ENCODE measurements around the gene PRDX5.
A peak's percentile ranks its signal among the peaks of the same experiment; 100 is the strongest.

PRDX5 gene

DNA sequence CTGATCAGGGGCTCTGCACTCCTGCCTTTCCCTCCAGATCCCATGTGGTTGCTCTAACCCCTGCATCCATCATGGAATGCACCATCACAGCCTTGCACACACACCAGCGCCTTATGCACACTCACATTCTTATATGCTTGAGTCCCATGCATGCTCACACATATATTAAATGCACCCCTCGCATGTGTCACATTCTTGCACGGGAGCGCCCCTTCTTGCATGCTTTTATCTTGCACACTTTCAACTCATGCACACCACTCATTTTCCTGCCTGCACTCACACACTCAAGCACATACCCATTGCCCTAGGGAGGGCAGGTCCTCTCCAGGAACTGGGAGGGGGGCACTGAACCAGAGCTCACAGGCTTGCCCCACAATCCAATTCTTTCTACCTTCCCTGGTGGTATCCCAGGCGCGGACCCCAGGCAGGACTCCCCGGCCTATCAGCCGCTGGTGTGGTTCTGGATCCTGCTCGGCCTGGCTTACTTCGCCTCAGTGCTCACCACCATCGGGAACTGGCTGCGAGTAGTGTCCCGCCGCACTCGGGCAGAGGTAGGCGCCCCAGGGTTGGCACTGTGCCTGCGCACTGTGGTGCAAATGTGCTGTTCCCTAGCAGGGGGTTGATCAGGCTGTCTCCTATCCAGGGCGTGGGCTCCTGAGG, 20.1 kb upstream of the PRDX5 start:
- no peak for DNase-seq
- peaks cover 69% of the 10 kb centered on the region for H3K27me3 ChIP-seq (replicated peaks; ENCODE audit: control insufficient read depth, insufficient read depth, low read length, poor library complexity, severe bottlenecking)

DNA sequence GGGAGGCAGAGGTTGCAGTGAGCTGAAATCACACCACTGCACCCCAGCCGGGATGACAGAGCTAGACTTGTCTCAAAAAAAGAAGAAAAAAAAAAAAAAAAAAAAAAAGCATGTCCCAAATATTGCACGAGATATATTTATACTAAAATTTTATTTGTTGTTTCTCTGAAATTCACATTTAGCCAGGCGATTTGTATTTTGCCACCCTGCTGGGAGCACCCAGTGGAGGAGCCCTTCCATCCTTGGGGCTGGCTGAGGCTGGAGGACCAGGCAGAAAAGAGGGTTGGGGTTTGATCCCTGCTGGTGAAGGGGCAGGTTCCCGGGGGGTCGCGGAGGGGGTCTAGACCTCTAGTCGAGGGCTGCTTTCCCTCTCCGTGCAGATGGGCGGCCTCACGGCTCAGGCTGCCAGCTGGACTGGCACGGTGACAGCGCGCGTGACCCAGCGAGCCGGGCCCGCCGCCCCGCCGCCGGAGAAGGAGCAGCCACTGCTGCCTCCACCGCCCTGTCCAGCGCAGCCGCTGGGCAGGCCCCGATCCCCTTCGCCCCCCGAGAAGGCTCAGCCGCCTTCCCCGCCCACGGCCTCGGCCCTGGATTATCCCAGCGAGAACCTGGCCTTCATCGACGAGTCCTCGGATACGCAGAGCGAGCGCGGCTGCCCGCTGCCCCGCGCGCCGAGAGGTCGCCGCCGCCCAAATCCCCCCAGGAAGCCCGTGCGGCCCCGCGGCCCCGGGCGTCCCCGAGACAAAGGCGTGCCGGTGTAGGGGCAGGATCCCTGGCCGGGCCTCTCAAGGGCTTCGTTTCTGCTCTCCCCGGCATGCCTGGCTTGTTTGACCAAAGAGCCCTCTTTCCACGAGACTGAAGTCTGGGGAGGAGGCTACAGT, 18.7 kb upstream of the PRDX5 start:
- H3K27ac ChIP-seq (ENCODE audit: insufficient read depth, low read length, poor library complexity, severe bottlenecking) = no peak overlapping the region
- peaks cover 64% of the 10 kb centered on the region for H3K27me3 ChIP-seq (replicated peaks; ENCODE audit: control insufficient read depth, insufficient read depth, low read length, poor library complexity, severe bottlenecking)
- H3K36me3 ChIP-seq (ENCODE audit: control insufficient read depth, insufficient read depth, low read length) = no peaks in the 10 kb centered on the region
- H3K4me1 ChIP-seq (ENCODE audit: control insufficient read depth, insufficient read depth, low read length, poor library complexity, severe bottlenecking) = peaks cover 37% of the 10 kb centered on the region
- H3K4me3 ChIP-seq (ENCODE audit: insufficient read depth, low read depth, low read length, poor library complexity, severe bottlenecking) = no peak overlapping the region
- no peak for DNase-seq
- H3K9me3 ChIP-seq (ENCODE audit: control insufficient read depth, low read length) = no peaks in the 10 kb centered on the region

More for the DNA sequence above, 20.1 kb upstream of the PRDX5 start:
- Histone ChIP-seq H3K9me3 (ENCODE audit: control insufficient read depth, low read length) (no peaks in the 10 kb centered on the region), H3K27ac (ENCODE audit: insufficient read depth, low read length, poor library complexity, severe bottlenecking) (no peak overlapping the region), H3K4me1 (ENCODE audit: control insufficient read depth, insufficient read depth, low read length, poor library complexity, severe bottlenecking) (peaks cover 32% of the 10 kb centered on the region), H3K4me3 (ENCODE audit: insufficient read depth, low read depth, low read length, poor library complexity, severe bottlenecking) (no peak overlapping the region), H3K36me3 (ENCODE audit: control insufficient read depth, insufficient read depth, low read length) (no peaks in the 10 kb centered on the region)

DNA sequence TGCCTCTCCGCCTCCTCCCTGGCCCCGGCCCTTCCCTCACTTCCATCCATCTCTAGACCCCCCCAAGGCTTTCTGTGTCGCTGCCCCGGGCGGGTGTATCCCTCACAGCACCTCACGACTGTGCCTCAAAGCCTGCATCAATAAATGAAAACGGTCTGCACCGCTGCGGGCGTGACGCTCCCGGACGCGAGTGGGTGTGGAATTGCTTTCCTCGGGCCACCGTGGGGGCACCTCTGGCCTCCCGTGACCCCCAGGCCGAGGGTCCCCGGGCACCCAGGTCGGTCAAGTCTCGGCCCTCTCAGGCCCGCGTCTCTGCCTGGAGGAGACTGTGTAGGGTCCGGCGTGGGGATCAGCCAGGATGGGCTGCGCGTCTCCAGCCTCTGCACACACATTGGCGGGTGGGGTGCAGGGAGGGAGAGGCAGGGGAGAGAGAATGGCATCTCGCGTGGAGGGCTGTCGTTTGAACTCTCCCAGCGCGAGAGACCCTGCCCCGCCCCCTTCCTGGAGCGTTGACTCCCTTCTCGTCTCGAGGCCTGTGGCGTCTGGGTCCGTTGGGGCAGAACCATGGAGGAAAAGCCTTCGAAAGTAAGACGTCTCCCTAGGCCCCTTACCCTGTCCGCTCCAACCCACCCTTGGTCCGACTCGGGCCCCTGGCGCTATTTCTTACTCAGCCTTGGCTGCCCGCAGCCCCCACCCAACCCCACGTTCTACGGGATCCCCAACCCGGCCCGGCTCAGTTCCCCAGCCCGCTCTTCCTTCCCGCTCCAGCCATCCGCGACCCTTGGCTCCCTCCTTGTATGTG, 17.9 kb upstream of the PRDX5 start, which contains the start of gene CATSPERZ:
TSS of gene CATSPERZ (plus strand) at position 512 of the 802 bp plus-strand sequence. CDS start at position 565, 53 bp downstream.
- peaks cover 64% of the 10 kb centered on the region for H3K27me3 ChIP-seq (replicated peaks; ENCODE audit: control insufficient read depth, insufficient read depth, low read length, poor library complexity, severe bottlenecking)
- H3K4me1 ChIP-seq (ENCODE audit: control insufficient read depth, insufficient read depth, low read length, poor library complexity, severe bottlenecking) = peaks cover 41% of the 10 kb centered on the region
- H3K36me3 ChIP-seq (ENCODE audit: control insufficient read depth, insufficient read depth, low read length) = no peaks in the 10 kb centered on the region
- DNase-seq = no peak
- peak within 1 kb of the TSS; percentile 23 for H3K27ac ChIP-seq (ENCODE audit: insufficient read depth, low read length, poor library complexity, severe bottlenecking)
- no peaks in the 10 kb centered on the region for H3K9me3 ChIP-seq (ENCODE audit: control insufficient read depth, low read length)
- H3K4me3 ChIP-seq (ENCODE audit: insufficient read depth, low read depth, low read length, poor library complexity, severe bottlenecking) = peak within 1 kb of the TSS; percentile 55

DNA sequence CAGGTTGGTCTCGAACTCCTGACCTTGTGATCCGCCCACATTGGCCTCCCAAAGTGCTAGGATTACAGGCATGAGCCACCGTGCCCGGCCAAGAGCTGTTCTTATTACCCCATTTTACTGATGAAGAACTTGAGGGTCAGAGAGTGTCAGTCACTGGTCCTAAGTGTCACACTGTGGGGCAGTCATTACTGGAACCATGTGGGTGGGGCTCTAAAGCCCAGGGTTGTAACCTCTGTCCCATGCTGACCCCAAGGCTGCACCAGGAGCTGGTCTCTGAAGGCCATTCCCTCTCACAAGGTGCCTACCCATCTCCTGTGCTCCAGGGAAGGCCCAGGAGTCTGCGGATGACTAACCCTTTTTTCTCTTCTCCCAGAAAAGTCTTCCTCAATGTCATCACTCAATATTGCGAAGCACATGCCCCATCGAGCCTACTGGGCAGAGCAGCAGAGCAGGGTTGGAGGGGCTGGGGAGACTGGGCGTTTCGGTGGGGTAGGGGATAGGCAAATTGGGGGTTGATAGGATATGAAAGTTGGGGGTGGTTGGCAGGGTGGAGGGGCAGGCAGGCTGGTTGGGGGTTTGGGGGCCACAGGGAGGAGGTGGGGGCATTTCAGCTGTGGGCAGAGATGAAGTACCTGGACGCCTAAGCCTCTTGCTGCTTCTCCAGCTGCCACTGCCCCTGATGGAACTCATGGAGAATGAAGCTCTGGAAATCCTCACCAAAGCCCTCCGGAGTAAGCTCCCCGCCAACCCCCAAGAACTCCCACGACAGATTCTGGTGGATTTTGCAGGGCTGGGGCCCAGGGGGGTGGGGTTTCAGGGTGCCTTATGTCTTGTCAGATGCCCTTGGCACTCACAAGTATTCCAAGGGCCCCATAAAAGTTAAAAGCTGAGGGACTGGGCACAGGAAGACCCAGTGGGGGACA, 14.6 kb upstream of the PRDX5 start:
- H3K27ac ChIP-seq (ENCODE audit: insufficient read depth, low read length, poor library complexity, severe bottlenecking) = peak overlapping the region; percentile 88
- peak overlapping the region; percentile 81 for H3K4me3 ChIP-seq (ENCODE audit: insufficient read depth, low read depth, low read length, poor library complexity, severe bottlenecking)
- H3K27me3 ChIP-seq (replicated peaks; ENCODE audit: control insufficient read depth, insufficient read depth, low read length, poor library complexity, severe bottlenecking) = peaks cover 35% of the 10 kb centered on the region
- H3K4me1 ChIP-seq (ENCODE audit: control insufficient read depth, insufficient read depth, low read length, poor library complexity, severe bottlenecking) = peaks cover 45% of the 10 kb centered on the region
- H3K9me3 ChIP-seq (ENCODE audit: control insufficient read depth, low read length) = no peaks in the 10 kb centered on the region
- no peak for DNase-seq
- H3K36me3 ChIP-seq (ENCODE audit: control insufficient read depth, insufficient read depth, low read length) = no peaks in the 10 kb centered on the region

DNA sequence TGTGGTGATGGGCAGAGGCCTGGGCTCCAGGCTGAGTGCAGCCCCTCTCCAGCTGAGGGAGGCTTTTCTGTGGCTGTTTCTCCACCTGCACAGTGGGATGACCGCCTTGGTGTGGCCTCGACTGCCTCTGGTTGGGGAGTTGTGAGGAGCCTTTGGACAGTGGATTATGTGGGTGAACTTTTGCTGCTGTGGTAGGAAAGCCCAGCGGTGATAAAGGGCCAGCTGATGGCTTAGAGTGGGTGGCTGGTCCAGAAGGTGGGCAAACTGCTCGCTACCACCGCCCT, 13.9 kb upstream of the PRDX5 start:
- peak overlapping the region; percentile 88 for H3K27ac ChIP-seq (ENCODE audit: insufficient read depth, low read length, poor library complexity, severe bottlenecking)
- H3K4me3 ChIP-seq (ENCODE audit: insufficient read depth, low read depth, low read length, poor library complexity, severe bottlenecking) = peak overlapping the region; percentile 81
- no peaks in the 10 kb centered on the region for H3K9me3 ChIP-seq (ENCODE audit: control insufficient read depth, low read length)
- H3K27me3 ChIP-seq (replicated peaks; ENCODE audit: control insufficient read depth, insufficient read depth, low read length, poor library complexity, severe bottlenecking) = peaks cover 29% of the 10 kb centered on the region
- peaks cover 44% of the 10 kb centered on the region for H3K4me1 ChIP-seq (ENCODE audit: control insufficient read depth, insufficient read depth, low read length, poor library complexity, severe bottlenecking)
- no peak for DNase-seq
- H3K36me3 ChIP-seq (ENCODE audit: control insufficient read depth, insufficient read depth, low read length) = no peaks in the 10 kb centered on the region

DNA sequence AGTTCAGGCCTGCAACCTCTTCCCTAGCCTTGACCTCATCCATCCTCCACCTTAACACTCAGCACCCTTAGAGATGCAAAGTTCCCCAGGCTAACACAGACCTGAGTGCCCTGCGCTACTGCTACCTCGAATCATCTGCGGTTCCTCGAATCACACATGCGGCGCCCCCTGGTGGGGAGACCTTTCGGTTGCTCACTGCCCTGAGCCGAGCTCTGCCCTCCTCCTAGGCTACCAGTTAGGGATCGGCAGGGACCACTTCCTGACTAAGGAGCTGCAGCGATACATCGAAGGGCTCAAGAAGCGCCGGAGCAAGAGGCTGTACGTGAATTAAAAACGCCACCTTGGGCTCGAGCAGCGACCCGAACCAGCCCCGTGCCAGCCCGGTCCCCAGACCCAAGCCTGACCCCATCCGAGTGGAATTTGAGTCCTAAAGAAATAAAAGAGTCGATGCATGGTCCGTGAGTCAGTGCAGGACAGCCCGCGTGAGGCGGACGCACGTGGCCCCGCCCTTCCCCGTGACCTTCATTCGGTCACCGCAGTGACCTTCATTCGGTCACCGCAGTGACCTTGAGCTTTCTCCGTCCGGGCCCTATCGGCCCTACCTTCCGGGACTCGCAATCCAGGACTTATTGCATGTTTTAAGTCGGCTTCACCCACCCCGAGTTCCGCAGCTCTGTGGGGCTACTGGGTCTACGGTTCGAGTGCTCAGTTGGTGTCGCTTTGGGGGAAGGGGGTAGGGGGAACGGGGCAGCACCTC, 13.4 kb upstream of the PRDX5 start:
- no peaks in the 10 kb centered on the region for H3K9me3 ChIP-seq (ENCODE audit: control insufficient read depth, low read length)
- no peaks in the 10 kb centered on the region for H3K36me3 ChIP-seq (ENCODE audit: control insufficient read depth, insufficient read depth, low read length)
- peaks cover 24% of the 10 kb centered on the region for H3K27me3 ChIP-seq (replicated peaks; ENCODE audit: control insufficient read depth, insufficient read depth, low read length, poor library complexity, severe bottlenecking)
- H3K27ac ChIP-seq (ENCODE audit: insufficient read depth, low read length, poor library complexity, severe bottlenecking) = peak overlapping the region; percentile 88
- peak; percentile 77 to 88 (median 82) for DNase-seq
- H3K4me3 ChIP-seq (ENCODE audit: insufficient read depth, low read depth, low read length, poor library complexity, severe bottlenecking) = peak overlapping the region; percentile 81
- peaks cover 39% of the 10 kb centered on the region for H3K4me1 ChIP-seq (ENCODE audit: control insufficient read depth, insufficient read depth, low read length, poor library complexity, severe bottlenecking)

DNA sequence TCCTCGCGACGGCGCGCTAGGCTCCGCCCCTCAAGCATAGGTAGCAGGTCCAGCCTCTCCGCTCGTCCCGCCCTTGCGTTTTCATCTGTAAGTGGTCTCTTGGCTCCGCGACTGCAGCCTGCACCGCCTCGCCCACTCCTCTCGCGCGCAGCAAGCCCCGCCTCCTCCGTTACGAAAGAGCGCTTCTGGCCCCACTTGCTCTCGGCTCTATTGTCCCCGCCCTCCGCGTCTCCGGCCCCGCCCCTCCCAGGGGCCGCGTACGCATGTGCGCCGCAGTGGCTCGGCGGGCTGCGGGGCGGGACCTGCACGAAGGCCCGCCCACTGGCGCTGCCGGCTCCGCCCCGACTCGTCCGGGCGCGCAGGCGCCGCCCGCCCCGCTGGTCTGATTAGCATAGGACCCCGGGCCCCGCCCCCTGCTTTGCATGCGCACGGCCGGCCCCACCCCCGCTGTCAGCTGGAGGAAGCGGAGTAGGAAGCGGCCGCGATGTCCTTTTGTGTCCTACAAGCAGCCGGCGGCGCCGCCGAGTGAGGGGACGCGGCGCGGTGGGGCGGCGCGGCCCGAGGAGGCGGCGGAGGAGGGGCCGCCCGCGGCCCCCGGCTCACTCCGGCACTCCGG, 12.7 kb upstream of the PRDX5 start, which contains the start of gene ESRRA:
TSS of gene ESRRA (plus strand) at position 450 of the 616 bp plus-strand sequence. CDS start 1,656 bp downstream, outside the sequence.
- peak; percentile 98 to 100 (median 99) for DNase-seq
- no peaks in the 10 kb centered on the region for H3K36me3 ChIP-seq (ENCODE audit: control insufficient read depth, insufficient read depth, low read length)
- H3K27ac ChIP-seq (ENCODE audit: insufficient read depth, low read length, poor library complexity, severe bottlenecking) = peak within 1 kb of the TSS; percentile 88
- peaks cover 17% of the 10 kb centered on the region for H3K27me3 ChIP-seq (replicated peaks; ENCODE audit: control insufficient read depth, insufficient read depth, low read length, poor library complexity, severe bottlenecking)
- peak within 1 kb of the TSS; percentile 81 for H3K4me3 ChIP-seq (ENCODE audit: insufficient read depth, low read depth, low read length, poor library complexity, severe bottlenecking)
- H3K4me1 ChIP-seq (ENCODE audit: control insufficient read depth, insufficient read depth, low read length, poor library complexity, severe bottlenecking) = peaks cover 32% of the 10 kb centered on the region
- no peaks in the 10 kb centered on the region for H3K9me3 ChIP-seq (ENCODE audit: control insufficient read depth, low read length)

DNA sequence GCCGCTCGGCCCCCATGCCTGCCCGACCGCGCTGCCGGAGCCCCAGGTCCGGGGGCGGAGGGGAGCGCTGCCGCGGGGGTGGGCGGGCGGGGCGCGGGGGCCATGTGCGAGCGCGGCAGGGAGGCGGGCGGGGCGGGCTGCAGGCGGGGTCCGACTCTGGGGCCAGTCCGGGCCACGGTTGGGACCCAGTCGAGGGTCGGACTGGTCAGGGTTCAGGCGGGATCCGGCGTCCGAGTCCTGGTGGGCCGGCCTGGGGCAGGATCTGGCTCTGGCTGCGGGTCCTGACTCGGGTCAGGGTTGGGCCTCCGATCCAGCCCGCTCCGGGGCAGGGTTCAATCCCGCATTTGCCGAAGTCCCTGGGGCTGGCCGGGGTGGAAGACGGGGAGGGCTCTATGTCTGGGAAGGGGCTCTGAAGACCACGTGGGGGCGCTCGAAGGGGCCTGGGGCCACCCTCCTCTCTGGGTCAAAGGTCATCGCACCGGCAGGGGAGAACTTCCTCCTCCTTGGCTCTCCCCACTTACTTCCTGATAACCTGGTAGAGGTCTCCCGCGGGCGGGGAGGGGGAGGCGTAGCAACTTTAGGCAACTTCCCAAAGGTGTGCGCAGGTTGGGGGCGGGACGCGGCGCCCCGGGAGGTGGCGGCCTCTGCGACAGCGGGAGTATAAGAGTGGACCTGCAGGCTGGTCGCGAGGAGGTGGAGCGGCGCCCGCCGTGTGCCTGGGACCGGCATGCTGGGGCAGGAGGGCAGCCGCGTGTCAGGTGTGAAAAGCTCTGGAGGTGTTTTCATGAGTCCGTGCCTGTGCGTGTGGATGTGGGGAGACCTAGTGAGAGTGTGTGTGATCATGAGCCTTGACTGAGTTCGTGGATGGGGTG, 12.0 kb upstream of the PRDX5 start:
- H3K36me3 ChIP-seq (ENCODE audit: control insufficient read depth, insufficient read depth, low read length) = no peaks in the 10 kb centered on the region
- H3K27me3 ChIP-seq (replicated peaks; ENCODE audit: control insufficient read depth, insufficient read depth, low read length, poor library complexity, severe bottlenecking) = peaks cover 10% of the 10 kb centered on the region
- peak; percentile 50 to 67 (median 61) for DNase-seq
- H3K27ac ChIP-seq (ENCODE audit: insufficient read depth, low read length, poor library complexity, severe bottlenecking) = peak overlapping the region; percentile 67
- H3K4me3 ChIP-seq (ENCODE audit: insufficient read depth, low read depth, low read length, poor library complexity, severe bottlenecking) = peak overlapping the region; percentile 65
- peaks cover 25% of the 10 kb centered on the region for H3K4me1 ChIP-seq (ENCODE audit: control insufficient read depth, insufficient read depth, low read length, poor library complexity, severe bottlenecking)
- H3K9me3 ChIP-seq (ENCODE audit: control insufficient read depth, low read length) = no peaks in the 10 kb centered on the region
